Measurements from ENCODE around the gene WDR27.

GRCh38 chr6:169618526-169619490, 83.0 kb downstream of the WDR27 start:
- TF ChIP-seq CTCF (IDR thresholded peaks at IDR 0.05; ENCODE audit: low read length) (no peak), EZH2 (IDR thresholded peaks at IDR 0.05; ENCODE audit: borderline replicate concordance, low read length) (no peak)
